ENCODE measurements around the gene AUTS2. TPM values are rescaled to one million over a fixed set of nuclear protein-coding genes. Genes with fewer than 3 reads are reported as not detected.

AUTS2 gene
- total and polyA plus RNA-seq, 2 of the 8 experiments (the other 6 are each of a cell fraction or from before 2014, with no cell fraction given), result 25.9 to 101 TPM

DNA sequence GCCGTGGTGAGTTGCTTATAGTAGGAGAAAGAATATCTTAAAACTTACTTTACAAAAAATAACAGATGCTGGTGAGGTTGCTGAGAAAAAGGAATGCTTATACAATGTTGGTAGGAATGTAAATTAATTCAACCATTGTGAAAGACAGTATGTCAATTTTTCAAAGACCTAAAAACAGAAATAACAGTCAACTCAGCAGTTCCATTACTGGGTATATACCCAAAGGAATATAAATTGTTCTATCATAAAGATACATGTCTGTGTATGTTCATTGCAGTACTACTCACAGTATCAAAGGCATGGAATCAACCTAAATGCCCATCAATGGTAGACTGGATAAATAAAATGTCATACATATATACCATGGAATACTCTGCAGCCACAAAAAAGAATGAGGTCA, 420.4 kb downstream of the AUTS2 start:
- Histone ChIP-seq H3K4me2 (ENCODE audit: insufficient read depth in 1 of 2, low read depth in 2 of 2, low read length in 2 of 2) (no peak overlapping the region), H3K23ac (ENCODE audit: insufficient read length) (no peak overlapping the region), H2AFZ (ENCODE audit: low read length) (no peak overlapping the region), H3K27me3 (replicated peaks in 1 of 4; ENCODE audit: control insufficient read depth in 3 of 4, extremely low read depth in 1 of 4, insufficient read depth in 3 of 4, low read length in 3 of 4) (no peaks in the 10 kb centered on the region), H3K14ac (ENCODE audit: insufficient read length) (no peak overlapping the region), H3K9me3 (ENCODE audit: insufficient read depth in 2 of 2, low read depth in 1 of 2, low read length in 1 of 2) (no peaks in the 10 kb centered on the region), H3K18ac (ENCODE audit: extremely low read depth, low read length) (no peak overlapping the region), H4K91ac (replicated peaks; ENCODE audit: insufficient read length, low read length) (no peak overlapping the region), H3K79me2 (ENCODE audit: control insufficient read depth in 1 of 2, insufficient read depth in 2 of 2, low read length in 2 of 2) (no peaks in the 10 kb centered on the region), H4K8ac (ENCODE audit: extremely low read depth, insufficient read depth, low read length) (no peak overlapping the region), H3K9ac (replicated peaks in 1 of 4; ENCODE audit: extremely low read depth in 1 of 4, low read depth in 3 of 4, low read length in 3 of 4) (no peak overlapping the region), H3K4ac (replicated peaks; ENCODE audit: insufficient read length, low read depth, low read length) (no peak overlapping the region), H4K5ac (ENCODE audit: insufficient read length, low read depth, low read length) (no peak overlapping the region), H3K27ac (ENCODE audit: low read depth, low read length) (no peak overlapping the region), H2BK15ac (ENCODE audit: low read length) (no peak overlapping the region), H3K56ac (replicated peaks; ENCODE audit: insufficient read length, low read depth, low read length) (no peak overlapping the region), H4K20me1 (replicated peaks in 1 of 2; ENCODE audit: control insufficient read depth in 1 of 2, insufficient read depth in 2 of 2, low read length in 2 of 2) (no peaks in the 10 kb centered on the region), H3K4me1 (replicated peaks in 1 of 4; ENCODE audit: control insufficient read depth in 3 of 4, insufficient read depth in 4 of 4, low read length in 3 of 4) (peaks cover 0 to 6% (median 2%) of the 10 kb centered on the region in 4 experiments; a peak in 2 of 7 replicates), H3K23me2 (ENCODE audit: low read depth, low read length) (no peaks in the 10 kb centered on the region), H2BK12ac (ENCODE audit: low read depth, low read length) (no peak overlapping the region), H2BK20ac (ENCODE audit: low read length) (no peak overlapping the region), H3K79me1 (ENCODE audit: low read depth, low read length) (no peaks in the 10 kb centered on the region), H2AK5ac (ENCODE audit: low read depth, low read length) (no peak overlapping the region), H3K36me3 (ENCODE audit: control insufficient read depth in 2 of 4, insufficient read depth in 4 of 4, low read length in 3 of 4) (no peaks in the 10 kb centered on the region), H3K4me3 (ENCODE audit: extremely low read depth in 1 of 4, insufficient read depth in 2 of 4, low read depth in 3 of 4, low read length in 4 of 4) (no peak overlapping the region), H2BK120ac (replicated peaks; ENCODE audit: low read depth, low read length) (no peak overlapping the region), H2BK5ac (ENCODE audit: low read depth, low read length) (no peak overlapping the region)
- ChIA-PET POLR2A (ENCODE audit: partially characterized antibody) (no interaction called here), CTCF (ENCODE audit: partially characterized antibody) (no interaction called here)
- 90% methylated on average over 1 of the region's 1 CpG; no CpG with 5 or more reads in 1 of the 2 experiments for WGBS, 2 experiments (ENCODE audit: extremely low coverage in 1 of 2, insufficient coverage in 1 of 2, insufficient read length in 1 of 2, insufficient replicate concordance in 2 of 2, low coverage in 1 of 2, low lambda C conversion rate in 2 of 2, missing lambda C conversion rate in 1 of 2)
- FAIRE-seq, result no peak
- no peak for DNase-seq (ENCODE audit: low read depth in 1 of 2, low spot score in 2 of 2)
- TF ChIP-seq NRF1 (IDR thresholded peaks at IDR 0.05; ENCODE audit: low read depth, low read length) (no peak), FOSL1 (IDR thresholded peaks at IDR 0.05; ENCODE audit: insufficient read depth, low read depth, low read length) (no peak), SUZ12 (IDR thresholded peaks at IDR 0.05; ENCODE audit: low read length) (no peak), ZNF274 (IDR thresholded peaks at IDR 0.05; ENCODE audit: borderline replicate concordance, extremely low read depth, low read length) (no peak), TBP (IDR thresholded peaks at IDR 0.05; ENCODE audit: low read depth, low read length) (no peak), GABPA (IDR thresholded peaks at IDR 0.05; ENCODE audit: borderline replicate concordance, insufficient read depth, low read length) (no peak)
- TF ChIP-seq, protein P1, sequence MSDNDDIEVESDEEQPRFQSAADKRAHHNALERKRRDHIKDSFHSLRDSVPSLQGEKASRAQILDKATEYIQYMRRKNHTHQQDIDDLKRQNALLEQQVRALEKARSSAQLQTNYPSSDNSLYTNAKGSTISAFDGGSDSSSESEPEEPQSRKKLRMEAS (IDR thresholded peaks at IDR 0.05), result no peak
- TF ChIP-seq, protein P2, sequence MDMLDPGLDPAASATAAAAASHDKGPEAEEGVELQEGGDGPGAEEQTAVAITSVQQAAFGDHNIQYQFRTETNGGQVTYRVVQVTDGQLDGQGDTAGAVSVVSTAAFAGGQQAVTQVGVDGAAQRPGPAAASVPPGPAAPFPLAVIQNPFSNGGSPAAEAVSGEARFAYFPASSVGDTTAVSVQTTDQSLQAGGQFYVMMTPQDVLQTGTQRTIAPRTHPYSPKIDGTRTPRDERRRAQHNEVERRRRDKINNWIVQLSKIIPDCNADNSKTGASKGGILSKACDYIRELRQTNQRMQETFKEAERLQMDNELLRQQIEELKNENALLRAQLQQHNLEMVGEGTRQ (IDR thresholded peaks at IDR 0.05; ENCODE audit: low read length), result no peak
